AG04450 (cell line): Measurements from ENCODE around the gene PAF1. TPM values are rescaled to one million over a fixed set of nuclear protein-coding genes. Genes with fewer than 3 reads are reported as not detected.

Experiments used
- CTCF ChIA-PET: fragments of 300-600, 350-600 bp; formaldehyde crosslinking; extraction: SDS; loops from one replicate; lab custom pipeline; 2022; ENCODE audit warnings: antibody characterized with exemption, inconsistent platforms; lab: Charles Lee
- POLR2A ChIA-PET: fragments of 350-600 bp; formaldehyde crosslinking; extraction: SDS; loops from one replicate; lab custom pipeline; 2021; ENCODE audit warnings: antibody characterized with exemption, inconsistent platforms; lab: Yijun Ruan, JAX
- DNase-seq: peaks from one replicate; pipeline ENCODE4 v3.0.0-alpha.2; 2011; ENCODE audit warnings: low read depth, low spot score
- H3K27ac ChIP-seq: one replicate; pipeline ENCODE4 v1.5.1; 2012; ENCODE audit warnings: low read depth, low read length, control low read depth
- H3K27me3 ChIP-seq: one replicate; pipeline ENCODE4 v1.6.0; 2012; ENCODE audit warnings: low read length; ENCODE audit not compliant: control insufficient read depth, insufficient read depth
- H3K4me3 ChIP-seq: 2 replicates; pipeline ENCODE4 v1.5.1; 2011; ENCODE audit warnings: mild to moderate bottlenecking, low read depth, low read length, control low read depth
- H3K9me3 ChIP-seq: 2 replicates; pipeline ENCODE4 v1.5.1; 2012; ENCODE audit warnings: low read length; ENCODE audit not compliant: control insufficient read depth, insufficient read depth
- CTCF ChIP-seq: IDR thresholded peaks from 2 replicates; pipeline ENCODE4 v1.5.1; 2011; ENCODE audit warnings: low read depth, low read length, control low read depth, inconsistent platforms
- polyA plus RNA-seq: library from polyadenylated mRNA; depleted of rRNA; stranded (reverse); fragments of >200 nt; gene quantifications from 2 replicates; pipeline ENCODE4 v1.2.3, GENCODE V29; 2011

PAF1 gene
- polyA plus RNA-seq, 1 experiment, result 60.5 TPM

GRCh38 chr19:39389631-39390414 lies 1.1 kb downstream of the PAF1 start:
- Histone ChIP-seq H3K27me3 (no peaks in the 10 kb centered on the region), H3K27ac (no peak overlapping the region), H3K4me3 (peak overlapping the region; percentile 99), H3K9me3 (peaks cover 3% of the 10 kb centered on the region; the same call in 1 of the 2 replicates)
- POLR2A ChIA-PET, result interaction anchor here (1.6 kb wide), 1 partner anchor 31 kb away, joined by 4 read pairs; no protein-coding TSS in a partner anchor
- CTCF ChIA-PET, result no interaction called here
- no peak for TF ChIP-seq CTCF
- no peak for DNase-seq

- peaks cover 3% of the 10 kb centered on the region; the same call in 1 of the 2 replicates for H3K9me3 ChIP-seq
- POLR2A ChIA-PET, result interaction anchor here (1.4 kb wide), 1 partner anchor 17 kb away, joined by 4 read pairs; no protein-coding TSS in a partner anchor
Measured at GRCh38 chr19:39388657-39389056, 2.2 kb downstream of the PAF1 start.

GRCh38 chr19:39386557-39386956 lies 4.3 kb downstream of the PAF1 start:
- TF ChIP-seq CTCF, result no peak
- H3K4me3 ChIP-seq, result no peak overlapping the region
- H3K9me3 ChIP-seq, result peaks cover 3% of the 10 kb centered on the region; the same call in 1 of the 2 replicates
- CTCF ChIA-PET, result interaction anchor here (1.2 kb wide), 1 partner anchor 10 kb away, joined by 3 read pairs; no protein-coding TSS in a partner anchor
- no peak overlapping the region for H3K27ac ChIP-seq
- POLR2A ChIA-PET, result no interaction called here
- no peaks in the 10 kb centered on the region for H3K27me3 ChIP-seq
- DNase-seq, result no peak

More at GRCh38 chr19:39388657-39389056, 2.2 kb downstream of the PAF1 start:
- Histone ChIP-seq H3K4me3 (no peak overlapping the region), H3K27me3 (no peaks in the 10 kb centered on the region), H3K27ac (no peak overlapping the region)
- CTCF ChIA-PET, result interaction anchor here (0.8 kb wide), 1 partner anchor 9 kb away, joined by 4 read pairs; no protein-coding TSS in a partner anchor
- DNase-seq, result no peak
- TF ChIP-seq CTCF, result no peak

DNA sequence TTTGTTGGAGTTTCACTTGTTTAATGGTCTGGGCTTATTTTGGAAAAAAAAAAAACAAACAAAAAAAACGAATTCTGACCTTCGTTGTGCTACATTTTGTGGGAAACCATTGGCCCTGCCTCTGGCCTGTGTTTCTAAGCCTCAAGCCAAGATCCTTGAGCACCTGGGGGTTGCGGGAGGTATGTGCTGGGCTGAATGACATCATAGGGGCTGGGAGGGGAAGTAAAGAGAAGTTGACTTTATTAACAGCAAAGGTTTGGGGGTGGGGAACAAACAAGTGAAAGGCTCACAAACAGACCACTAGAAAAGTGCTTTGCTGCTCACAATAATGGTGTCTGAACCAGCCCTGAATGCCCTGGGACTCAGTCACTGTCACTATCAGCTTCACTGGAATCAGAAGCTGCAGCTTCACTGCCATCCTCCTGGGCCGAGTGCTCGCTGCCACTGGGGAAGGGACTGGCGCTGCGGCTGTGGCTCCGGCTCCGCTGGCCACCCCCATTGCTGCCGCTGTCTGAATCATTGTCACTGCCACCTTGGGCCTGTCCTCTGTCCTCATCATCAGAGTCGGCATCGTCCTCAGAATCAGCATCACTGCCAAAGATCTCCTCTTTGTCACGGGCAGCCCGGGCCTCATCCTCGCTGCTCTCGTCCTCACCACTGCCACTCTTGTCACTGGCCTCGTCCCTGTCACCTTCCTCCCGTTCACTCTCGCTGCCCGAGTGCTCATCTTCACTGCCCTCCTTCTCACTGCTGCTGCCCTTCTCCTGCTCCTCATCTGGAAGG lies 5.1 kb downstream of the PAF1 start:
- no peak overlapping the region for H3K27ac ChIP-seq
- no peak for TF ChIP-seq CTCF
- no peak overlapping the region for H3K4me3 ChIP-seq
- POLR2A ChIA-PET, result no interaction called here
- H3K9me3 ChIP-seq, result peaks cover 3% of the 10 kb centered on the region; the same call in 1 of the 2 replicates
- no peak for DNase-seq
- H3K27me3 ChIP-seq, result no peaks in the 10 kb centered on the region
- CTCF ChIA-PET, result interaction anchor here (1.0 to 1.2 kb wide), 2 partner anchors 10 to 12 kb away, joined by 3 read pairs; no protein-coding TSS in a partner anchor
